Suppressor macrophage treated with lipopolysaccharide for 1 hour (primary cell): Measurements from ENCODE around the gene STXBP5L.
"Not testable (repeated sequence)": the region's sequence is repeated elsewhere in the genome, so short reads cannot be mapped to it uniquely, and the experiment has no call there.

Experiments
- DNase-seq, 3 donors: peaks; one replicate each; pipeline ENCODE4 v3.0.0-alpha.2; 2020 to 2022

The STXBP5L gene

GRCh38 chr3:120908030-120908794 is at the start of gene STXBP5L:
Gene STXBP5L, plus strand, starts transcription at chr3:120908205. Its CDS starts 1,374 bp downstream, at chr3:120909579.
- peak; percentile 62 to 82 (median 69) for DNase-seq

DNA sequence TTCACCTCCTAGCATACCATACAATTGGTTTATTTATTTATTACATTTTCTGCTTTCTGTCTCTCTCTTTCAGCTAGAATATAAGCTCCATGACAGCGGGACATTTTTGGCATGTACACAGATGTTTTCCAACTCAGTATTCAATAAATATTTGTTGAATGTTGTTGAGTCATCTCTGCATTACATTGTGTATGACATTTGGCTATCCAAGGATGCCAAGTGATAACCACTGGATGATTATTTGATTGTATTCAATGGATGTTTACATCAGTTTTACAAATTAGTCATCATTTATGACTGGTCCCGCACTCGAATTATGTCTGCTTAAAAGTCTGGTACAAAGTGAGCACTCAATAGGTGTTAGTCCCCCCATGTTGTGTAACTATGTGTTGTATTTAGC is 49.5 kb upstream of the STXBP5L start:
- DNase-seq = no peak

DNA sequence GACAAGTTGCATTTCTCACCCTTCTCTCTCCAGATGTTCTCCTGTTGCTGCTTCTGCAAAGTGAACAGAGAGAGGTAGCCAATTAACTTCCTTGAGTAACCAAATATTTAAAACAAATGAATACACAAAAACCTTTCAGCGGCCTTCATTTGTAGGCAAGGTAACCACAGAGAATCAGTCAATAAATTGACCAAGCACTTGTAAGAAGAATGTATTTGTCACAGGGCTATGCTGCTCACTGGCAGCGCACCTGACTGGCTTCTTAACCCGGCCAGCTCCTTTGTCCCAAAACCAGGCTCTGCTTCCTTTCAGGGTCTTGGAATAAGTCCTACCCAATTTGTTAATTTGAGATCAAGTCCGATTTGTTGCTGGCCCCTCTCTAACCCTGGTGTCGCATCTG is 43.5 kb upstream of the STXBP5L start:
- no peak for DNase-seq

DNA sequence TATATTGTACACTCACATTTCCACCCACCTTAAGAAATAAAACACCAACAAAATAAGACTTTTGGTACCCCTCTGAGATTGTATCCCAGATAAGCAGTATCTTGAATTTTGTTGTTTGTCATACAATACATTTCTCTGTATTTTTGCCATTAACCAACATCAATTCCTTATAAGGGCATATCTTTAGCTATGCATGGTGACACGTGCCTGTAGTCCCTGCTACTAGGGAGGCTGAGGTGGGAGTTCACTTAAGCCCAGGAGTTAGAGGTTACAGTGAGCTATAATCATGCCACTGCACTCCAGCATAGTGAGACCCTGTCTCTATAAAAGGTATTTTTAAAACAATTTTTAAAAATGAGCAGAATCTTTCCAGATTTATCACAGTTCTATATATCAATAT is 32.5 kb upstream of the STXBP5L start:
- DNase-seq = no peak

- no peak for DNase-seq
Observed at GRCh38 chr3:120875989-120876388, 32.0 kb upstream of the STXBP5L start.

DNA sequence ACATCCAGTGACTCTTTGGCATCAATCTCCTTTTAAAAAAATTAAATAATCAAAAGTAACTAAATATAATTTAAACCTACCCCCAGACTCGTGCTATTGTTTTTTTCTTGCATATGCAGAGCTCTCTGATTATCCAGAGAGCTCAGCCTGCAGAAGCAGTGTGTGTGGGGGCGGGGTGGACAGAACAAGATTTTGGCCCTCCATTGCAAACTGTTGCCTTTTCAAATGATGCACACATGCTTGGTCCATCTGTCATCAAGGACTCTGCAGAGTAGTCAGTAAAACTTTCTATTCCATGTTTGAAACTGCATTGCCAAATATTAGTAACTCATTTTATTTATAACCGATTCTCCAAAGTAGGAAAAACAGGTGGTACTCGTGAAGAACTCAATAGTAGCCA is 28.6 kb upstream of the STXBP5L start:
- DNase-seq = no peak

GRCh38 chr3:120892921-120893320 is 15.1 kb upstream of the STXBP5L start:
- DNase-seq = no peak

DNA sequence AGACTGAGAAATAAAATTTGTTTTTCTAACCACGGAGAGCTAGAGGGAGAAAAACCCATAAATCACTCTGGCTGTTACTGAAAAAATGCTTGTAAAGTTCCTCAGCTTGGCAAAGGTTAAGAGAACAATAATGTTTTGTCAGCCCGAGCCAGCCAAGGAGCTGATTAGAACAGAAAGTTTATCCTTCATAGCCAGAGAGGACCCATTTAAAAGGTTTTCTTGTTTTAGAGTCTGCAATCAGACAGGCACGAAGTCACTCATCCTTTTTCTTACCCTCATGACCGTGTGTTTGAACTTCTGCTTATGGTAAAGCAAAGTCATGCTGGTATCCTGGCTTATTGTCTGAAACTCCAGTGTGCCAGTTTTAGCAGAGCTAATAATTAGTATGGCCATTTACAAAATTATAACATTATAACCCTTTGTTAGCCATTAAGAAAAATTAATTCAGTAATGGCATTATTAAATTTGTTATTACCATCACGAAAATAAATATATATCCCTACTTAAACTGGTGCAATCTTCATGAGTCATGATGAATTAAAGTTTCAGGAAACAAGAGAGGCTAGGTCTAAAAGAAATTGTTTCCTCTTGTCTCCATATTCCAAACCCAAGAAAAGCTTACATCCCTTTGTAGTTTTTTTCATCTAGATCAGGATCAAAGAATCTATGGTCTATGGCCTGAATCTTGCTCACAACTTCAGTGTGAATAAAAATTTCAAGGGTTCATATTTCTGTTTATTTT is 13.5 kb upstream of the STXBP5L start:
- no peak for DNase-seq

DNA sequence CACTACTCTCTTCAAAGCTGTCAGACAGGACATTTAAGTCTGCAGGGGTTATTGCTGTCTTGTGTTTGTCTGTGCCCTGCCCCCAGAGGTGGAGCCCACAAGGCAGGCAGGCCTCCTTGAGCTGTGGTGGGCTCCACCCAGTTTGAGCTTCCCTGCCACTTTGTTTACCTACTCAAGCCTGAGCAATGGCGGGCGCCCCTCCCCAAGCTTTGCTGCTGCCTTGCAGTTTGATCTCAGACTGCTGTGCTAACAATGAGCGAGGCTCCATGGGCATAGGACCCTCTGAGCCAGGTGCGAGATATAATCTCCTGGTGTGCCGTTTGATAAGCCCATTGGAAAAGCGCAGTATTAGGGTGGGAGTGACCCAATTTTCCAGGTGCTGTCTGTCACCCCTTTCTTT is 6.3 kb upstream of the STXBP5L start:
- not testable (repeated sequence) for DNase-seq

GRCh38 chr3:120903221-120903620 is 4.8 kb upstream of the STXBP5L start:
- DNase-seq = no peak

- DNase-seq = no peak
Observed at GRCh38 chr3:120907659-120908029, 361 bp upstream of the STXBP5L start.

- DNase-seq = no peak
Observed at GRCh38 chr3:120908795-120909601, 993 bp downstream of the STXBP5L start.

DNA sequence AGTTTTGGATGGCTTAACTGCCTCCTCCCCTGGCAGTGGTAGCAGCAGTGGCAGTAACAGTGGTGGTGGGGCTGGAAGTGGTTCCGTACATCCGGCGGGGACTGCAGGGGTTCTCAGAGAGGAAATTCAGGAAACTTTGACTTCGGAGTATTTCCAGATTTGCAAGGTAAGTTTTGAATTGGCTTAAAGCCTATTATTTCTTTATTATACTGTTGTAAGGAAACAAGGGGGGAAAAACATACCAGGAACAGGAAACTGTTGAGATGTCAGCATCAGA is 1.5 kb downstream of the STXBP5L start:
- no peak for DNase-seq

- DNase-seq = no peak
Observed at GRCh38 chr3:120926146-120926545, 18.1 kb downstream of the STXBP5L start.

DNA sequence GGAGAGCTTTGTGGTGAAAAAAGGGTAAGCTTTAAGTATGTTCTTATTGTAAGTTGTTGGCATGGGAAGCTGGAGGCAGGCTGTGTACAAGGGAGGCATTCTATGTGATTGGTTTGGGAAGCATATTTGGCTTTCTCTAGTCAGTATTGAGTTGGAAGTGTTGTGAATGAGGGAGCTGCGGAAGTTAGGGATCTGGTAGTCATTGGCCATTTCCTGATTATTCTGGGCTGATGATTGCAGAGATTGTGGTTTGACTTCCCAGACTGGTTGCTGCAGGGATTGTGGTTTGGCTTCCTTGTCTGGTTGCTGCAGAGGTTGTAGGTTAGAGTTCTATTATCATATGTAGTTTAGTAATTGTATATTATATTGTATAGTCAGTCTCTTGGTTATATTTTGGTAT is 21.0 kb downstream of the STXBP5L start:
- no peak for DNase-seq

GRCh38 chr3:120931593-120931992 is 23.6 kb downstream of the STXBP5L start:
- DNase-seq = no peak

GRCh38 chr3:120956143-120956542 is 48.1 kb downstream of the STXBP5L start:
- DNase-seq = no peak

DNA sequence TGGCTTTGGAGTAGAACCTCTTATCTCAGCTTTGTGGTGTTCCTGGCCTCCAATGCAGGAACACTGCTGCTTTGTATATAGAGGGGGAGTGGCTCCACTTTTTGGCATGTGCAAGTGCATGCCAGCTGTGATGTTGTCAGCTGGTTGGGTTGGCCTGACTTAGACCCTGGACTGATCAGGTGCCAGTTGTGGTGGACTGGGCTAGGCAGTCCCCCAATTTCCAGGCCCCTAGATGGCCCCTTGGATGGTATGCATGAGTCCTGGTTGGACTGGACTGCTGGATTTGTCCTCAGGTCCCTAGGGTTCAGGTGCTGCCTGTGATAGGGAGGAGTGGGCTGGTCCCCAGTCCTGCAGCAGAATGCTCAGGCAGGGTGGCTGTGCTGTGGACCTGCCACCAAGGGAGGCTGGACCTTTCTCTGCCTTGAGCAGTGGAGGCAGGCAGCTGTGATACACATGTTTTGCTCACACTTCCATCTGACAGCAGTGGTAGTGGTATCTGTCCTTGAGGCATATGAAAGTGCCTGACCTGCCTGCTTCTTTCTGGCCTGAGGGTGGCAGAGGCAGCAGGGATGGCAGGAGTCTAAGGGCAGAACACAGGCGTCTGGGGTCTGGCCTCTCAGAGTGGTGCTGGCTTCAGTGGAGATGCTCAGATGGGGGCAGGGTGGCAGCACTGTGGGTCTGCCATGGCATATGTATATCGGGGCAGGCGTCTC is 74.8 kb downstream of the STXBP5L start:
- DNase-seq = no peak

GRCh38 chr3:120983321-120983665 is 75.3 kb downstream of the STXBP5L start:
- no peak for DNase-seq

DNA sequence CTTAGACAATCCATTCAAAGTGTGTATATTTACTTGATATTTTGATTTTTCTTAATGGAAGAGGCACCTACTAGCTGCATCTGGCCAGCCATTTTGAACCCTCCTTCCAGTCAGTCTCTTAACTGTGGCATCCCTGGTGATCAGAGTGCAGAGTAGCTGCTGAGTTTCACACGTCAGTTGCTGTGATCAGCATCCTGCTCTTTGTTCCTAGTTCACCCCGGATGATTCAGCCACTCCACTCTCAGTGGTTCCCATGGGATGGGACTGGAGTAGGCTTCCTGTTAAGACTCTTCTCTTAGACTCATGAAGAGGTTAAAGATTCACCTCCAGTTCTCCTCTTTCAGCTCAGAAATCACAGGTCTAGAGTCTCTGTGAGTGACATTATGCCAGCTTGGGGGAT is 75.8 kb downstream of the STXBP5L start:
- no peak for DNase-seq

DNA sequence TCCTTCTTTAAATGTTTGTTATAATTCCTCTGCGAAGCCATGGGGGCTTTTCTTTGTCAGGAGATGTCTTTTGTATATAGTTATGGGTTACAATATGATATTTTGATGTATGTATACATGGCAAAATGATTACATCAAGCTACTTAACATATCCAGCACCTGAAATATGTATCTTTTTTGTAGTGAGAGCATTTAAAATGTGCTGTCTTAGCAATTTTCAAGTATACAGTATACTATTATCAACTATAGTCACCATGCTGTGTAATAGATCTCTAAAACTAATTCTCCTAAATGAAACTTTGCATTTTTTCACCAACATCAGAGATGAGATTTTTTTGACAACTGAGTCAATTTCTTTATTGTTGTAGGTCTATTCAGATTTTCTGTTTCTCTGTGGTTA is 77.2 kb downstream of the STXBP5L start:
- DNase-seq = no peak

- DNase-seq = no peak
Observed at GRCh38 chr3:120988994-120989393, 81.0 kb downstream of the STXBP5L start.

GRCh38 chr3:121018917-121019321 is 110.9 kb downstream of the STXBP5L start:
- no peak for DNase-seq
